Measurements from ENCODE around the gene C2orf74. TPM values are rescaled to one million over a fixed set of nuclear protein-coding genes. Genes with fewer than 3 reads are reported as not detected.
A peak's percentile ranks its signal among the peaks of the same experiment; 100 is the strongest.

C2orf74 gene
- total RNA-seq, 1 experiment from 2014 or later: 7.7 TPM

DNA sequence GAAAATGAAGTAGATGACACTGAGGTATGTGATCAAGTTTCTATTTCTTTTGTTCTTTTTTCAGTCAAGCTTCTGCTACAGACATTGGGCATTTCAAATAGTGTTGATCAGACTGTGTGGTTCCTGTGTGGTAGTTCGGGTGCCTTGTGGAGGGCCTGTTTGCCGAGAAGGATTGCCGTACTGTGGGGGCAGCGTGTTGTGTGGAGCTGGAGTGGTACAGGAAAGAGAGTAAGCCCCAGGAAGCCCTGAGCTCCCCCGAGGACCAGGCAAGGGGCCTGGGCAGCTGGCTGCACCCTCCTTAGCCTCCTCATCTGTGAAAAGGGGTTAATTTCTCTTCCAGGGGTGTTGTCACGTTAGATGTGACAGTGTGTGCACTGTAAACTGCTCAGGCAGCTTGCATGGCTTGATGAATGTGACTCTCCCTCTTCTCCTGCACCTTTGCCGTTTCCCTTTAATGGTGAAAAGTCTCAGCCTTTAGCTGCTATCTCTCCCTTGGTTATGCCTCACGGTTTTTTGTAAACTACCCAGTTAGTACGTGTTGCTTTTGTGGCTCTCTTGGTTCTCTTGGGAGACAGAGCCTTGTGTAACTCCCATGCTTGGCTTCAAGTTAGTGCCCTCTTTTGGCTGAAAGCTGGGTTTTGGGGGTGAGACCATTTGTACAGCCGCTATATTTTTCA lies 19.5 kb downstream of the C2orf74 start:
- peaks cover 37% of the 10 kb centered on the region for H3K36me3 ChIP-seq (ENCODE audit: control insufficient read depth, insufficient read depth, low read length)
- H3K9me3 ChIP-seq (ENCODE audit: control insufficient read depth, insufficient read depth, low read depth, low read length): no peaks in the 10 kb centered on the region
- BruUV-seq (replicated peaks): no TSS peak
- no peak overlapping the region for H3K4me3 ChIP-seq (ENCODE audit: low read depth in 2 of 2, low read length in 2 of 2)
- H3K4me1 ChIP-seq (ENCODE audit: control insufficient read depth, insufficient read depth, low read length): peaks cover 28% of the 10 kb centered on the region
- ATAC-seq: no peak
- in situ Hi-C loops (cut with HindIII; ENCODE audit: low pct_unique_long_range_greater_than_20kb, low sequenced_read_pairs): no loop called here
- intact Hi-C loops (cut with micrococcal nuclease; ENCODE audit: unreplicated experiment): no loop called here
- peak overlapping the region; percentile 45; the same call in 1 of the 2 replicates for H3K27ac ChIP-seq (ENCODE audit: low read length)
- ChIA-PET POLR2A (interaction anchor here (0.6 kb wide), 1 partner anchor 104 kb away, joined by 11 read pairs; no protein-coding TSS in a partner anchor), CTCF (no interaction called here)
- no peak for DNase-seq (ENCODE audit: low read depth, low spot score)
- no peak for TF ChIP-seq SIN3A (IDR thresholded peaks at IDR 0.05; ENCODE audit: borderline replicate concordance, insufficient read depth, low read depth, low read length)
- TF ChIP-seq TCF7L2 (IDR thresholded peaks at IDR 0.05; ENCODE audit: low read depth, low read length): no peak
- TF ChIP-seq POLR2AphosphoS5 (IDR thresholded peaks at IDR 0.05; ENCODE audit: low read depth, low read length): no peak
- TF ChIP-seq, protein P1, sequence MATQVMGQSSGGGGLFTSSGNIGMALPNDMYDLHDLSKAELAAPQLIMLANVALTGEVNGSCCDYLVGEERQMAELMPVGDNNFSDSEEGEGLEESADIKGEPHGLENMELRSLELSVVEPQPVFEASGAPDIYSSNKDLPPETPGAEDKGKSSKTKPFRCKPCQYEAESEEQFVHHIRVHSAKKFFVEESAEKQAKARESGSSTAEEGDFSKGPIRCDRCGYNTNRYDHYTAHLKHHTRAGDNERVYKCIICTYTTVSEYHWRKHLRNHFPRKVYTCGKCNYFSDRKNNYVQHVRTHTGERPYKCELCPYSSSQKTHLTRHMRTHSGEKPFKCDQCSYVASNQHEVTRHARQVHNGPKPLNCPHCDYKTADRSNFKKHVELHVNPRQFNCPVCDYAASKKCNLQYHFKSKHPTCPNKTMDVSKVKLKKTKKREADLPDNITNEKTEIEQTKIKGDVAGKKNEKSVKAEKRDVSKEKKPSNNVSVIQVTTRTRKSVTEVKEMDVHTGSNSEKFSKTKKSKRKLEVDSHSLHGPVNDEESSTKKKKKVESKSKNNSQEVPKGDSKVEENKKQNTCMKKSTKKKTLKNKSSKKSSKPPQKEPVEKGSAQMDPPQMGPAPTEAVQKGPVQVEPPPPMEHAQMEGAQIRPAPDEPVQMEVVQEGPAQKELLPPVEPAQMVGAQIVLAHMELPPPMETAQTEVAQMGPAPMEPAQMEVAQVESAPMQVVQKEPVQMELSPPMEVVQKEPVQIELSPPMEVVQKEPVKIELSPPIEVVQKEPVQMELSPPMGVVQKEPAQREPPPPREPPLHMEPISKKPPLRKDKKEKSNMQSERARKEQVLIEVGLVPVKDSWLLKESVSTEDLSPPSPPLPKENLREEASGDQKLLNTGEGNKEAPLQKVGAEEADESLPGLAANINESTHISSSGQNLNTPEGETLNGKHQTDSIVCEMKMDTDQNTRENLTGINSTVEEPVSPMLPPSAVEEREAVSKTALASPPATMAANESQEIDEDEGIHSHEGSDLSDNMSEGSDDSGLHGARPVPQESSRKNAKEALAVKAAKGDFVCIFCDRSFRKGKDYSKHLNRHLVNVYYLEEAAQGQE (IDR thresholded peaks at IDR 0.05; ENCODE audit: insufficient read depth in 1 of 2, low read depth in 2 of 2, low read length in 1 of 2): no peak
- TF ChIP-seq, protein P2, sequence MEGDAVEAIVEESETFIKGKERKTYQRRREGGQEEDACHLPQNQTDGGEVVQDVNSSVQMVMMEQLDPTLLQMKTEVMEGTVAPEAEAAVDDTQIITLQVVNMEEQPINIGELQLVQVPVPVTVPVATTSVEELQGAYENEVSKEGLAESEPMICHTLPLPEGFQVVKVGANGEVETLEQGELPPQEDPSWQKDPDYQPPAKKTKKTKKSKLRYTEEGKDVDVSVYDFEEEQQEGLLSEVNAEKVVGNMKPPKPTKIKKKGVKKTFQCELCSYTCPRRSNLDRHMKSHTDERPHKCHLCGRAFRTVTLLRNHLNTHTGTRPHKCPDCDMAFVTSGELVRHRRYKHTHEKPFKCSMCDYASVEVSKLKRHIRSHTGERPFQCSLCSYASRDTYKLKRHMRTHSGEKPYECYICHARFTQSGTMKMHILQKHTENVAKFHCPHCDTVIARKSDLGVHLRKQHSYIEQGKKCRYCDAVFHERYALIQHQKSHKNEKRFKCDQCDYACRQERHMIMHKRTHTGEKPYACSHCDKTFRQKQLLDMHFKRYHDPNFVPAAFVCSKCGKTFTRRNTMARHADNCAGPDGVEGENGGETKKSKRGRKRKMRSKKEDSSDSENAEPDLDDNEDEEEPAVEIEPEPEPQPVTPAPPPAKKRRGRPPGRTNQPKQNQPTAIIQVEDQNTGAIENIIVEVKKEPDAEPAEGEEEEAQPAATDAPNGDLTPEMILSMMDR (IDR thresholded peaks at IDR 0.05): no peak
- no peaks in the 10 kb centered on the region for H3K27me3 ChIP-seq (ENCODE audit: control insufficient read depth, insufficient read depth, low read length)

DNA sequence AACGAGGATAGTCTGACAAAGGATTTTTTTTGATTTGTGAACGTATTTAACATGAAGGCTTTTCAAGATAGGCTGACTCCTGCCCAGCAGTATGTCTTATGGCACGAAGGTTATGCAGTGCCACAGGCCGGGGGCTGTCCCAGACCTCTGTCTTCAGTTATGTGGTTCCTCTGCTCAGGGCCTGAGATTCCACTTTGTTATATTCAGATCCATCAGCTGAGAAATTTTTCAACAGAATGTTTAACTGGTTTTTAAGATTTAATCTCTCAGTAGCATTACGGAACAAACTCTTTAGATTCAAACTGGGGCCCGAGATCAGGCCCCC lies 20.0 kb downstream of the C2orf74 start:
- TF ChIP-seq, protein P2 (IDR thresholded peaks at IDR 0.05): no peak
- TF ChIP-seq TCF7L2 (IDR thresholded peaks at IDR 0.05; ENCODE audit: low read depth, low read length): no peak
- peaks cover 42% of the 10 kb centered on the region for H3K36me3 ChIP-seq (ENCODE audit: control insufficient read depth, insufficient read depth, low read length)
- ChIA-PET POLR2A (interaction anchor here (0.6 kb wide), 1 partner anchor 103 kb away, joined by 11 read pairs; no protein-coding TSS in a partner anchor), CTCF (no interaction called here)
- H3K27me3 ChIP-seq (ENCODE audit: control insufficient read depth, insufficient read depth, low read length): no peaks in the 10 kb centered on the region
- DNase-seq (ENCODE audit: low read depth, low spot score): no peak
- no peak for ATAC-seq
- H3K27ac ChIP-seq (ENCODE audit: low read length): no peak overlapping the region
- intact Hi-C loops (cut with micrococcal nuclease; ENCODE audit: unreplicated experiment): no loop called here
- H3K4me3 ChIP-seq (ENCODE audit: low read depth in 2 of 2, low read length in 2 of 2): no peak overlapping the region
- in situ Hi-C loops (cut with HindIII; ENCODE audit: low pct_unique_long_range_greater_than_20kb, low sequenced_read_pairs): no loop called here
- no peaks in the 10 kb centered on the region for H3K9me3 ChIP-seq (ENCODE audit: control insufficient read depth, insufficient read depth, low read depth, low read length)
- BruUV-seq (replicated peaks): no TSS peak
- H3K4me1 ChIP-seq (ENCODE audit: control insufficient read depth, insufficient read depth, low read length): peaks cover 32% of the 10 kb centered on the region
